ENCODE measurements around the gene RTL1. TPM values are rescaled to one million over a fixed set of nuclear protein-coding genes. Genes with fewer than 3 reads are reported as not detected.

The RTL1 gene
- total and polyA plus RNA-seq, 4 experiments from 2014 or later, result not detected

DNA sequence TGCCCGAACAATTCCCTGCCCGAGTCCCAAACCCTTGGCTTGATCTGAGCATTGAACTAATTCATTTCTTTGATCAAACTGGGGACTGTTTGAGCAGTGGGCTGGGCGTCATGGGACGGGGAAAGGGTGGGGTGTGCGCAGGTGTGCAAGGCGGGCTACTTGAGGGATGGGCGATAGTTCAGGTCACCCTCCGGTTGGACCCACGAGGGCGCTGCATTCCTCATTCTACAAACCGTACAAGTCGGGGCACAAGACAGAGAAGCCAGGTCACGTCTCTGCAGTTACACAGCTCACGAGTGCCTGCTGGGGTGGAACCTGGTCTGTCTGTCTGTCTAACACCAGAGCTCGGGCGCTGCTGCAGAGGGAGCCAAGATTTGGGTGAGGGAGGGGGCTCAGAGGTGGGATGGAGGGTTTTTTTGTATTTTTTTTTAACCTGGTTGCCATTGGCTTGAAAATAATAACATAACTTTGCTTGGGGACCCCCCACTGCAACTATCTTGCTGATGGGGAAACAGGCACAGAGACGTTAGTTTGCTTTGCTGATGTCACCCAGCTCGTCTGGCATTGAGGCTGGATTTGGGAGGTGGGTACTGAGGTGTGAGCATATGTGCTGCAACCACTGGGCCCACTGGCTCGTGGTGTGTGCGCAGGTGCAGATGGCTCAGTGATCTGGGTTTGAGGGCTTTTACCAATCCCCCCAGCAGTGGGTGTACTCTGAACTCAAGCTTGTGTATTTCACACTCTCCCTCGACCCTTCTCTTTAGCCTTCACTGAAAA is 7.6 kb upstream of the RTL1 start:
- H3K9me3 Mint-ChIP-seq, result no peaks in the 10 kb centered on the region
- H3K9me3 ChIP-seq (ENCODE audit: control insufficient read depth in 1 of 2, low read length in 2 of 2), result no peaks in the 10 kb centered on the region
- H3K36me3 Mint-ChIP-seq, result no peaks in the 10 kb centered on the region
- H3K4me3 ChIP-seq (ENCODE audit: low read length in 2 of 2), result no peak overlapping the region
- H3K27me3 ChIP-seq (ENCODE audit: insufficient read depth, low read length), result no peaks in the 10 kb centered on the region
- no peaks in the 10 kb centered on the region for H3K4me1 ChIP-seq (ENCODE audit: insufficient read depth, low read length)
- H3K27ac ChIP-seq (ENCODE audit: low read depth, low read length), result no peak overlapping the region
- POLR2A ChIA-PET (ENCODE audit: partially characterized antibody), result no interaction called here
- no peak overlapping the region for H3K4me3 Mint-ChIP-seq
- intact Hi-C loops (cut with micrococcal nuclease), result no loop called here
- H3K27ac Mint-ChIP-seq, result no peak overlapping the region
- no peaks in the 10 kb centered on the region for H3K36me3 ChIP-seq (ENCODE audit: insufficient read depth, low read length)
- no peak for DNase-seq
- no peaks in the 10 kb centered on the region for H3K4me1 Mint-ChIP-seq
- CTCF ChIA-PET (ENCODE audit: partially characterized antibody), result no interaction called here
- peaks cover 10% of the 10 kb centered on the region in 2 donors for H3K27me3 Mint-ChIP-seq

DNA sequence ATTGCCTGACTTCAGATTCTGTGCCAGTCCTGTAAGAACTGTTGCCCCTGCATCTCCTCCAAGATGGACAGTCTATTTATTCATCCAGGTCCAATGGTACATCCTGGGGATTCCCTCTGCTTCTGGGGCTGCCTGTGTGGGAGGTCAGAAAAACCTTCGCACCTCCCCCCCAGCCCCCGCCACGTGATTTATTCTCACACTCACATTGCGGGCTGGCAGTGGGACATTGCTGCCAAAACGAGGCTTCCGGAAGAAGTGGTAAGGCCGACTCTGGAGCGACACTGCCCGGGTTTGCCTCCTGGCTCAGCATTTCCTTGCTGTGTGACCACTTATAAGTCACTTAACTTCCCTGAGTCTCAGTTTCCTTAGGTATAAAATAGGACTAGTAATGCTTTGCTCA is 5.9 kb upstream of the RTL1 start:
- Histone ChIP-seq H3K9me3 (ENCODE audit: control insufficient read depth in 1 of 2, low read length in 2 of 2) (no peaks in the 10 kb centered on the region), H3K27ac (ENCODE audit: low read depth, low read length) (no peak overlapping the region), H3K36me3 (ENCODE audit: insufficient read depth, low read length) (no peaks in the 10 kb centered on the region), H3K4me1 (ENCODE audit: insufficient read depth, low read length) (no peaks in the 10 kb centered on the region), H3K4me3 (ENCODE audit: low read length in 2 of 2) (no peak overlapping the region), H3K27me3 (ENCODE audit: insufficient read depth, low read length) (no peaks in the 10 kb centered on the region)
- ChIA-PET POLR2A (ENCODE audit: partially characterized antibody) (no interaction called here), CTCF (ENCODE audit: partially characterized antibody) (no interaction called here)
- no peaks in the 10 kb centered on the region for H3K4me1 Mint-ChIP-seq
- no peaks in the 10 kb centered on the region for H3K36me3 Mint-ChIP-seq
- intact Hi-C loops (cut with micrococcal nuclease), result no loop called here
- DNase-seq, result no peak
- H3K9me3 Mint-ChIP-seq, result no peaks in the 10 kb centered on the region
- peaks cover 9 to 14% of the 10 kb centered on the region in 2 donors for H3K27me3 Mint-ChIP-seq
- no peak overlapping the region for H3K27ac Mint-ChIP-seq
- H3K4me3 Mint-ChIP-seq, result no peak overlapping the region

DNA sequence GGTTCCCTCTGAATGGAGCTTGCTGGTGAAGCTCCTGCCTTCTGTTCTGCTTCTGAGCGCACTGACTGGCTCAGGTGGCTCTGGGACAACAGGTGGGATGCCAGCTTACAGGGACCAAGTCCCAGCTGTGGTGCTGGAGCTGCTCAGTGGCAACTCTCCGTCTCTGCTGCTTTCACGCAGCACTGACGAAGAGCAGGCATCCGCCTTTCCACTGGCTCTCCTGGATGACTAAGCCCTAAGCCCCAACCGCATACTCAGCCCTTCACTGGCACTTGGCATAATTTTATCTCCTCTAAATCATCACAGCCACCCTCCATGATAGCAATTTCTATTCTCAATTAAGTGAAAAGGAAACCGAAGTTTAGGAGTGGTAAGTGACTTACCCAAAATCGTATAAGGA is 3.7 kb upstream of the RTL1 start:
- H3K27ac ChIP-seq (ENCODE audit: low read depth, low read length), result no peak overlapping the region
- no peaks in the 10 kb centered on the region for H3K4me1 ChIP-seq (ENCODE audit: insufficient read depth, low read length)
- CTCF ChIA-PET (ENCODE audit: partially characterized antibody), result no interaction called here
- H3K27ac Mint-ChIP-seq, result no peak overlapping the region
- H3K4me1 Mint-ChIP-seq, result no peaks in the 10 kb centered on the region
- no peaks in the 10 kb centered on the region for H3K27me3 ChIP-seq (ENCODE audit: insufficient read depth, low read length)
- H3K36me3 Mint-ChIP-seq, result no peaks in the 10 kb centered on the region
- intact Hi-C loops (cut with micrococcal nuclease), result no loop called here
- H3K9me3 Mint-ChIP-seq, result no peaks in the 10 kb centered on the region
- DNase-seq, result no peak
- POLR2A ChIA-PET (ENCODE audit: partially characterized antibody), result no interaction called here
- H3K4me3 Mint-ChIP-seq, result no peak overlapping the region
- no peaks in the 10 kb centered on the region for H3K9me3 ChIP-seq (ENCODE audit: control insufficient read depth in 1 of 2, low read length in 2 of 2)
- H3K36me3 ChIP-seq (ENCODE audit: insufficient read depth, low read length), result no peaks in the 10 kb centered on the region
- no peak overlapping the region for H3K4me3 ChIP-seq (ENCODE audit: low read length in 2 of 2)
- H3K27me3 Mint-ChIP-seq, result peaks cover 13 to 20% of the 10 kb centered on the region in 2 donors

DNA sequence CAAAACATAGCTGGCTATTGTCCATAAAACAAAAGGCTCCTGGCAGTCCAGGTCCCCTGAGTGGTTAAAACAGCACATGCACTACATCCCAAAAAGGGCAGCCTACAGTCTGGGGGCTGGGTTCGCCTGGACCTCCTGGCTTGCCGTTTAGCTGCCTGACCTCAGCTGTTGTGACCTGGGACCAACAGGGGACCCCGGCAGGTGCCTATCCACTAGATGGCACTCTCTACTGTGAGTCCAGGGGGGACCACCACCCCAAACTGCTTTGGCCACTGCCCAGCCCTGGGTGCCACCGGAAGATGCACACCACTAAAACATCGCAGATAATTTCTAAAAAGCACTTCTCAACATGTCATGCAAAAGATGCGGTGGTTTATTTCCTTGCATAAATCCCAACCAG is 2.9 kb upstream of the RTL1 start:
- Mint-ChIP-seq H3K4me3 (no peak overlapping the region), H3K36me3 (no peaks in the 10 kb centered on the region), H3K27ac (no peak overlapping the region), H3K4me1 (no peaks in the 10 kb centered on the region), H3K27me3 (peaks cover 16 to 23% of the 10 kb centered on the region in 2 donors), H3K9me3 (no peaks in the 10 kb centered on the region)
- Histone ChIP-seq H3K27ac (ENCODE audit: low read depth, low read length) (no peak overlapping the region), H3K36me3 (ENCODE audit: insufficient read depth, low read length) (no peaks in the 10 kb centered on the region), H3K27me3 (ENCODE audit: insufficient read depth, low read length) (no peaks in the 10 kb centered on the region), H3K4me3 (ENCODE audit: low read length in 2 of 2) (no peak overlapping the region), H3K9me3 (ENCODE audit: control insufficient read depth in 1 of 2, low read length in 2 of 2) (no peaks in the 10 kb centered on the region), H3K4me1 (ENCODE audit: insufficient read depth, low read length) (no peaks in the 10 kb centered on the region)
- no peak for DNase-seq
- POLR2A ChIA-PET (ENCODE audit: partially characterized antibody), result no interaction called here
- CTCF ChIA-PET (ENCODE audit: partially characterized antibody), result no interaction called here
- intact Hi-C loops (cut with micrococcal nuclease), result no loop called here

DNA sequence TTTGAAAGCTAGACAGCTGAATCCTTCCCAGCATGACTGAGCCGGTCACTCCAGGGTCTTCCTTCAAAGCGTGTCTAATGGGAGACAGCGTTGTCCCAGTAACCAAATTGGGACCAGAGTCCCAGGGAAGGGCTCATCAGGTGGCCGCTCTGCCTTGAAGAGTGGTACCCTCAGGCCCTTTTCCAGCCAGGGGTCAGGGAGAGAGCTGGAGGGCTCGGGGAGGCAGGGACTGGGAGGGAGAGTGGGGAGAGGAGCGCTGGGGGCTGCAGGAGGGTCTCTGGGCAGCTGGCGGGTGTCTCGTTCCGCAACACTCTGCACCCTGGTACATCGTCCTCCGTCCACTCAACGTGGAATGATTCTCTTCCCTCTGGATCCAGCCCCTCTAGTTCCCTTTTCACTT is 1.6 kb upstream of the RTL1 start:
- no peaks in the 10 kb centered on the region for H3K9me3 Mint-ChIP-seq
- intact Hi-C loops (cut with micrococcal nuclease), result no loop called here
- no peak overlapping the region for H3K4me3 Mint-ChIP-seq
- peaks cover 22 to 23% of the 10 kb centered on the region in 2 donors for H3K27me3 Mint-ChIP-seq
- no peaks in the 10 kb centered on the region for H3K27me3 ChIP-seq (ENCODE audit: insufficient read depth, low read length)
- no peaks in the 10 kb centered on the region for H3K4me1 Mint-ChIP-seq
- no peaks in the 10 kb centered on the region for H3K4me1 ChIP-seq (ENCODE audit: insufficient read depth, low read length)
- ChIA-PET CTCF (ENCODE audit: partially characterized antibody) (no interaction called here), POLR2A (ENCODE audit: partially characterized antibody) (no interaction called here)
- H3K4me3 ChIP-seq (ENCODE audit: low read length in 2 of 2), result no peak overlapping the region
- H3K27ac Mint-ChIP-seq, result no peak overlapping the region
- no peaks in the 10 kb centered on the region for H3K36me3 ChIP-seq (ENCODE audit: insufficient read depth, low read length)
- no peak overlapping the region for H3K27ac ChIP-seq (ENCODE audit: low read depth, low read length)
- H3K9me3 ChIP-seq (ENCODE audit: control insufficient read depth in 1 of 2, low read length in 2 of 2), result no peaks in the 10 kb centered on the region
- no peaks in the 10 kb centered on the region for H3K36me3 Mint-ChIP-seq
- DNase-seq, result no peak

DNA sequence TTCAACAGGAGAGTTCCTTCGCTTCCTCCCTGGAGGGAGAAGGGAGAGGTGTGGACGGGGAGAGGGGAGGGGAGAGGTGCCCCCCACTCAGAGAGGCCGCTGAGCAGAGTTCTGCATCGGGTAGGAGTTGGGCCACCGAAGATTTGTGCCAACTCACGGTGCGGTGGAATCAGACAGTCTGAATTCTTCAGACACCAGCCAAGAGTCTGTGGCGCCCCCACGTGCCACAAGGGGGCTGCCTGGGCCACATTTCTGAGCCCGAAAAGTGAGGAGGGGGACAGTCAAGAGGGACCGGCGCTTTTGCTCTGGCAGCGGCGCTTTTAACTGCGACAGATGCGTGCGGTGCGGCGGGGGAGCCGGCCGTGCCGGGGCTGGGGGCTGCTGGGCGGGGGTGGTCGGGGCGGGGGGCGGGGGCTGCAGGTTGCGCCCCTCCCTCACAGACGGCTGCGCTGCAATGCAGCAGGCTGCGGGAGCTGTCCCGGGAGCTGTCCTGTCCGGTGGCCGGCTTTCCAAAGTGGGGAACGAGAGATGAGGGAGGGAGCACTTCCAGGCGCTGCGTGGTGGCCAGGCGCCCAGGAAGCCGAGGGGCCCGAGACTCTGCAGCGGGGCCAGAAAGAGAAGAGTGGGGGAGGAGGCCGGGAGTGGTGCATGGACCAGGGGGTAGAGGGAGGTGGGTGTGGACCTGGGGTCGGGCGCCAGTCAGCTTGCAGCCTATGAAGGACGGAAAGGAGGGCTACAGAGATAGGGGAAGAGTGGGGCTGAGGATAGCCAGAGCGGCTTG is 975 bp upstream of the RTL1 start:
- no peaks in the 10 kb centered on the region for H3K4me1 Mint-ChIP-seq
- H3K27ac Mint-ChIP-seq, result no peak overlapping the region
- peak in 1 of 5 donors; percentile 3 for DNase-seq
- no peaks in the 10 kb centered on the region for H3K27me3 ChIP-seq (ENCODE audit: insufficient read depth, low read length)
- no peaks in the 10 kb centered on the region for H3K9me3 Mint-ChIP-seq
- H3K27me3 Mint-ChIP-seq, result peaks cover 23 to 26% of the 10 kb centered on the region in 2 donors
- H3K27ac ChIP-seq (ENCODE audit: low read depth, low read length), result no peak overlapping the region
- H3K4me3 Mint-ChIP-seq, result no peak overlapping the region
- H3K36me3 Mint-ChIP-seq, result no peaks in the 10 kb centered on the region
- intact Hi-C loops (cut with micrococcal nuclease), result no loop called here
- ChIA-PET POLR2A (ENCODE audit: partially characterized antibody) (no interaction called here), CTCF (ENCODE audit: partially characterized antibody) (no interaction called here)
- no peaks in the 10 kb centered on the region for H3K4me1 ChIP-seq (ENCODE audit: insufficient read depth, low read length)
- H3K9me3 ChIP-seq (ENCODE audit: control insufficient read depth in 1 of 2, low read length in 2 of 2), result no peaks in the 10 kb centered on the region
- no peaks in the 10 kb centered on the region for H3K36me3 ChIP-seq (ENCODE audit: insufficient read depth, low read length)
- no peak overlapping the region for H3K4me3 ChIP-seq (ENCODE audit: low read length in 2 of 2)

DNA sequence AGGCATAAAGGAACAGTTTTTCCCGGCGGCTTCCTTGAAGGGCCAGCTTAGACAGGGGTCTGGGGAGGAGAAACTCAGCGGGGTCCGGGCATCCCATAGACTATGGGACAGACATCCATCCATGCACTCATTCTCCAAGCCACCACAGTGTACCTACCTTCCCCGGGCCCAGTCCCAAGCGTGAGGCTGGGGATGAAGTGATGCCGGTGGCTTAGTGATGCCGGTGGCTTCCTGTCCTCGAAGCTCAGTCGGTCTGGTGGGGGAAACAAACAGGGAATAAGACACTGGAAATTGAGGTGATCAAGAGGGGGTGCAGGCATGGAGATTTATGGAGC is 421 bp downstream of the RTL1 start:
- H3K27me3 Mint-ChIP-seq, result peaks cover 31 to 32% of the 10 kb centered on the region in 2 donors
- H3K36me3 Mint-ChIP-seq, result no peaks in the 10 kb centered on the region
- H3K27ac Mint-ChIP-seq, result no peak overlapping the region
- H3K4me3 Mint-ChIP-seq, result no peak overlapping the region
- ChIA-PET CTCF (ENCODE audit: partially characterized antibody) (no interaction called here), POLR2A (ENCODE audit: partially characterized antibody) (no interaction called here)
- H3K27me3 ChIP-seq (ENCODE audit: insufficient read depth, low read length), result no peaks in the 10 kb centered on the region
- peak in 1 of 5 donors; percentile 8 for DNase-seq
- H3K4me1 ChIP-seq (ENCODE audit: insufficient read depth, low read length), result no peaks in the 10 kb centered on the region
- H3K4me1 Mint-ChIP-seq, result no peaks in the 10 kb centered on the region
- H3K9me3 ChIP-seq (ENCODE audit: control insufficient read depth in 1 of 2, low read length in 2 of 2), result no peaks in the 10 kb centered on the region
- H3K4me3 ChIP-seq (ENCODE audit: low read length in 2 of 2), result no peak overlapping the region
- no peaks in the 10 kb centered on the region for H3K36me3 ChIP-seq (ENCODE audit: insufficient read depth, low read length)
- H3K27ac ChIP-seq (ENCODE audit: low read depth, low read length), result no peak overlapping the region
- intact Hi-C loops (cut with micrococcal nuclease), result no loop called here
- no peaks in the 10 kb centered on the region for H3K9me3 Mint-ChIP-seq
